Central memory CD8-positive, alpha-beta T cell (primary cell): ENCODE data around the gene TMEM158.

ENCODE experiments used
- ATAC-seq: fragments of 150-1000 bp; cut with Tn5 transposase; replicated peaks from 2 replicates; pipeline ENCODE4 v1.10.0; 2022; ENCODE audit warnings: mild to moderate bottlenecking, moderate FRiP score, moderate number of reproducible peaks; ENCODE audit not compliant: poor library complexity, severe bottlenecking; ENCODE audit errors: extremely low read depth
- DNase-seq, 2 donors: peaks; one replicate each; pipeline ENCODE4 v3.0.0; 2021; ENCODE audit warnings: low spot score in 2 of 2
- H3K27ac Mint-ChIP-seq: one replicate; pipeline ENCODE4 v1.8.0; 2022; ENCODE audit warnings: low read depth, mild to moderate bottlenecking, moderate library complexity, mixed read lengths
- H3K27me3 Mint-ChIP-seq: one replicate; pipeline ENCODE4 v1.8.0; 2022; ENCODE audit warnings: mixed read lengths
- H3K36me3 Mint-ChIP-seq: one replicate; pipeline ENCODE4 v1.8.0; 2022; ENCODE audit warnings: mild to moderate bottlenecking, moderate library complexity, mixed read lengths; ENCODE audit not compliant: insufficient read depth
- H3K4me1 Mint-ChIP-seq: one replicate; pipeline ENCODE4 v1.8.0; 2022; ENCODE audit warnings: mixed read lengths
- H3K4me3 Mint-ChIP-seq: one replicate; pipeline ENCODE4 v1.8.0; 2022; ENCODE audit warnings: mild to moderate bottlenecking, moderate library complexity, mixed read lengths
- H3K9me3 Mint-ChIP-seq: one replicate; pipeline ENCODE4 v1.8.0; 2022; ENCODE audit warnings: mixed read lengths

TMEM158 gene

GRCh38 chr3:45186871-45187270 lies 39.2 kb downstream of the TMEM158 start:
- Mint-ChIP-seq H3K36me3 (no peaks in the 10 kb centered on the region), H3K9me3 (no peaks in the 10 kb centered on the region), H3K4me1 (peaks cover 4% of the 10 kb centered on the region), H3K4me3 (no peak overlapping the region), H3K27ac (no peak overlapping the region), H3K27me3 (peaks cover 34% of the 10 kb centered on the region)
- DNase-seq (no peak), ATAC-seq (no peak)

GRCh38 chr3:45185461-45185860 lies 40.6 kb downstream of the TMEM158 start:
- ATAC-seq (no peak), DNase-seq (no peak)
- Mint-ChIP-seq H3K27me3 (peaks cover 47% of the 10 kb centered on the region), H3K27ac (no peak overlapping the region), H3K36me3 (no peaks in the 10 kb centered on the region), H3K4me3 (no peak overlapping the region), H3K4me1 (peaks cover 4% of the 10 kb centered on the region), H3K9me3 (no peaks in the 10 kb centered on the region)

DNA sequence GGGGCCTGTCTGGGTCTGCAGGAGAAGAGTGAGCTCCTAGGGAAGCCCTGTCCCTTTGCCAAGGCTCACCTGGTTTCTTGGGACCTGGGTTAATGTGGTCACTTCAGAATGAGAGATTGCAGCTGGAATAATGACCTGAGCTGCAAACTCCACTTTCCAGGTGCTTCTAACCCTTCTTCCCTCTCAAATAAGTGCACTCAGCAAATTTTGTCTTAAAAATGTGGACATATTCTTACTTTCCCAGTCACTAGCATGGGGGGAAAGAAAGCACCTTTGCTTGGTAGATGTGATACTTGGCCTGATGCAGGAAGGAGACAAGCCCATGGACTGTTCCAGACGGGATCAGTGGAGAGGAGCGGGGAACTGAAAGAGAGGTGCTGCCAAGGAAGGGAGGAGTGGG lies 41.0 kb downstream of the TMEM158 start:
- H3K36me3 Mint-ChIP-seq, result no peaks in the 10 kb centered on the region
- ATAC-seq (no peak), DNase-seq (no peak)
- H3K4me1 Mint-ChIP-seq, result peaks cover 4% of the 10 kb centered on the region
- no peak overlapping the region for H3K4me3 Mint-ChIP-seq
- H3K9me3 Mint-ChIP-seq, result no peaks in the 10 kb centered on the region
- H3K27me3 Mint-ChIP-seq, result peaks cover 51% of the 10 kb centered on the region
- H3K27ac Mint-ChIP-seq, result no peak overlapping the region

- ATAC-seq (no peak), DNase-seq (no peak)
- H3K27me3 Mint-ChIP-seq, result peaks cover 62% of the 10 kb centered on the region
- H3K4me3 Mint-ChIP-seq, result no peak overlapping the region
- H3K9me3 Mint-ChIP-seq, result no peaks in the 10 kb centered on the region
- no peaks in the 10 kb centered on the region for H3K36me3 Mint-ChIP-seq
- no peak overlapping the region for H3K27ac Mint-ChIP-seq
- H3K4me1 Mint-ChIP-seq, result peaks cover 3% of the 10 kb centered on the region
These were observed 42.2 kb downstream of the TMEM158 start for GRCh38 chr3:45183872-45184262.

DNA sequence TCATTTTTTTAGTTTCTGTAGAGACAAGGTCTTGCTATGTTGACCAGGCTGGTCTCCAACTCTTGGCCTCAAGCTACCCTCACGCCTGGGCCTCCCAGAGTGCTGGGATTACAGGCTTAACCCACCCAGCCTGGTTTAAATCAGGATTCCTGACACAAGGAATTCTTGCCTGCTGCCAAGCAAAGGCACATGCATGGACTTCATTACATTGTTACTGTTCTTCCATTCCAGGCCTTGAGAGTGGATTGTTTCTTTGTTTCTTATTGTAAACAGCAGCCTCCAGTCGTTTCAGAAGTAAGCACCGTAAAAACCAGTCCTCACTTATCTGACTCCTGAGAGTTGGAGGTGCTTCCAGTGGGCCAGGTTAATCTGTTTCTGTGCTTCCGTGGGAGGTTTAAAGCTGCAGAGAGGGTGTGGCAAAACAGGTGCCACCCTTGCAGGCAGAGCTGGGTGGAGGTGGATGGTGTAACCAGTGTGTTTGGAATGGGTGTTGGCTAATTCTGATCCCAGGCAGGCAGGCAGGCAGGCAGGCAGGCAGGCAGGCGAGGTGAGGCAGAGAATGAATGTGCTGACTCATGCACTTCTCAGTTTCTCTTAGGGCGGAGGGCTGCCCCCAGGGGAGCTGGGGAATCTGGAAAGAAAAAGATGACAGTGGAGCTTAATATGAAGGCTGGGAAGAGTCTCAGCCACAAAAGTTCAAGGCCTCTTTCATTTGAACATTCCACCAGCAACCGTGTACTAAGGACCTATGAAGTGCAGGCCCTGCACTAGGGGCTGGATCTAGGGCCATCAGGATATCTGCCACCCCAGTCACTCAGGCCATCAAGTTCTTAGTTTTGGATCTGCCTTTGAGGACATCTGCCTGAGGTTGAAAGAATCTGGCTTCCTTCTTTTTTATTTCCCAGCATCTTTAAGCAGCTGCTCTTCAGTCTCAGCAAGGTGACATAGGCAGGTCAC lies 42.9 kb downstream of the TMEM158 start:
- ATAC-seq, result no peak
- no peak for DNase-seq
- Mint-ChIP-seq H3K4me3 (no peak overlapping the region), H3K4me1 (no peaks in the 10 kb centered on the region), H3K9me3 (no peaks in the 10 kb centered on the region), H3K36me3 (no peaks in the 10 kb centered on the region), H3K27ac (no peak overlapping the region), H3K27me3 (peaks cover 68% of the 10 kb centered on the region)

- Mint-ChIP-seq H3K36me3 (no peaks in the 10 kb centered on the region), H3K27ac (no peak overlapping the region), H3K4me3 (no peak overlapping the region), H3K4me1 (no peaks in the 10 kb centered on the region), H3K9me3 (no peaks in the 10 kb centered on the region), H3K27me3 (peaks cover 79% of the 10 kb centered on the region)
- ATAC-seq, result no peak
- DNase-seq, result no peak
These were observed 44.6 kb downstream of the TMEM158 start for GRCh38 chr3:45181496-45181895.

- H3K27me3 Mint-ChIP-seq, result peaks cover 79% of the 10 kb centered on the region
These were observed 45.2 kb downstream of the TMEM158 start for GRCh38 chr3:45180899-45181298.

DNA sequence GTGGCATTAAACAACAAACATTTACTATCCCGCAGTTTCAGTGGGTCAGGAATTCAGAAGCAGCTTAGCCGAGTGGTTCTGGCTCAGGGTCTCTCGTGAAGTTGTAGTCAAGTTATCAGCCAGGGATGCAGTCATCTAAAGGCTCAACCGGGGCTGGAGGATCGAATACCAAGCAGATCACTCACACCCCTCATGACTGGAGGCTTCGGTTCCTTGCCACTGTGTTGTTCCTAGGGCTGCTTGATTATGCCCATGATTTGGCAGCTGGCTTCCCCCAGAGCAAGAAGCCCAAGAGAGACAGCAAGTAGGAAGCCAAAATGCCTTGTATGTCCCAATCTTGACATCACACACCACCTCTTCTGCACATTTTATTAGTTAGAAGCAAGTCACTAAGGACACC lies 46.0 kb downstream of the TMEM158 start:
- DNase-seq, result no peak
- Mint-ChIP-seq H3K4me1 (no peaks in the 10 kb centered on the region), H3K9me3 (no peaks in the 10 kb centered on the region), H3K27me3 (peaks cover 72% of the 10 kb centered on the region), H3K4me3 (no peak overlapping the region), H3K27ac (no peak overlapping the region), H3K36me3 (no peaks in the 10 kb centered on the region)
- no peak for ATAC-seq

More at GRCh38 chr3:45180899-45181298, 45.2 kb downstream of the TMEM158 start:
- DNase-seq (no peak), ATAC-seq (no peak)
- no peaks in the 10 kb centered on the region for H3K9me3 Mint-ChIP-seq
- H3K36me3 Mint-ChIP-seq, result no peaks in the 10 kb centered on the region
- H3K27ac Mint-ChIP-seq, result no peak overlapping the region
- H3K4me1 Mint-ChIP-seq, result no peaks in the 10 kb centered on the region
- no peak overlapping the region for H3K4me3 Mint-ChIP-seq

DNA sequence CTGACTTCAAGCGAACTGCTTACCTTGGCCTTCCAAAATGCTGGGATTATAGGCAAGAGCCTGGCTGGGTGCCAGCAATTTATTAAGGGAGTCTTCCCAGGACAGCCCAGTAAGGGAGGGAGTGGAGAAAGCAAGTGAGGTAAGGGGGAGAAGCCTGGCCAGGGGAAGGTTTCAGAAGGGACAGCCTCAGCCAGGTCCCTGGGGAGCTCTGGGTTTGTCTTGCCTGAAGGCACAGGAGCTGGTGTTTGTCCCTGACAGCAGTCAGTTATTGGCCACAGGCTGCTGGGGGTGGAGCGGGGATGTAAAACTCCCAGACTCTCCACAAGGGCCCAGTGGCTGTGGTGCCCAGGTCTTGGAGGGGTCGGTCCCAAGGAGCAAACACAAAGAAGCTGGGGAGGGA lies 46.9 kb downstream of the TMEM158 start:
- H3K27ac Mint-ChIP-seq, result no peak overlapping the region
- H3K4me1 Mint-ChIP-seq, result no peaks in the 10 kb centered on the region
- H3K9me3 Mint-ChIP-seq, result no peaks in the 10 kb centered on the region
- no peak overlapping the region for H3K4me3 Mint-ChIP-seq
- DNase-seq, result no peak
- peaks cover 69% of the 10 kb centered on the region for H3K27me3 Mint-ChIP-seq
- ATAC-seq, result no peak
- no peaks in the 10 kb centered on the region for H3K36me3 Mint-ChIP-seq

DNA sequence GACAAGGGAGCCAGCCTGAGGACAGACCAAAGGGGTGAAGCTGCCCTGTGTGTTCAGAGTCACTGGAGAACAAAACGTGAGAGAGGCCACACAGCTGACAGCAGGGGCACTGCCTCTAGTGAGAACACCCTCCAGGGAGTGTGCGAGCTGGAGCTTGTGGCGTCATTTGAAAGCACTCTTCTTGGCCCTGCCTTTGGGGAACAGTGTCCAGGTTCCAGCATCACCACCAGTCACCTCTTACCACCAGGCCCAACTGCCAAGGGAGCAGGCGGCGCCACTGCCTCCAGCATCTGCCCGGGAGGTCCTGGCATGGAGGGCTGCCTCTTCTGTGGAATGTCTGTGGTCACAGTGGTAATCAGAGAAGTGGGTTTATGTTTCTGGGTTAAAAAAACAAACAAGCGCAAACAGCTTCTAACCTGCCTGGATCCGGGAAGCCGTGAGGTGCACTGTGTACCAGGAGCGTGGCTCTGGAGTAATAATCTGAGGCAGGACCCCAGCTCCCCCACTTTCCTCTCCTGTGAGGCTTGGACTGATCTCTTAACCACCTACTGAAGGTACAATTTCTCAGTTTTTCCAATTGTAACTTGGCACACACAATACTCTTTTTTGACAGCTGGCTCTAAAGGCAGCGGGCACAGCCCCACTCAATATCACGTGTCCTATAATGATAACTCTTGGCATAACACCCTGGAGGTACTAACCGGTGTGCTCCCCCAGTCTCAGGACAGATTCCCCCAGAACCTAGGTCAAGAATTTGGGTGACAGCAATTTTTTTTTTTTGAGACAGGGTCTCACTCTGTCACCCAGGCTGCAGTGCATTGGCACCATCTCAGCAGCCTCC lies 47.7 kb downstream of the TMEM158 start:
- Mint-ChIP-seq H3K9me3 (no peaks in the 10 kb centered on the region), H3K27me3 (peaks cover 73% of the 10 kb centered on the region), H3K27ac (no peak overlapping the region), H3K4me3 (no peak overlapping the region), H3K4me1 (no peaks in the 10 kb centered on the region), H3K36me3 (no peaks in the 10 kb centered on the region)
- DNase-seq (no peak), ATAC-seq (no peak)

GRCh38 chr3:45176912-45177311 lies 49.2 kb downstream of the TMEM158 start:
- no peak overlapping the region for H3K27ac Mint-ChIP-seq
- H3K36me3 Mint-ChIP-seq, result no peaks in the 10 kb centered on the region
- H3K9me3 Mint-ChIP-seq, result no peaks in the 10 kb centered on the region
- H3K27me3 Mint-ChIP-seq, result peaks cover 65% of the 10 kb centered on the region
- H3K4me1 Mint-ChIP-seq, result no peaks in the 10 kb centered on the region
- no peak for DNase-seq
- no peak overlapping the region for H3K4me3 Mint-ChIP-seq
- ATAC-seq, result no peak
